Motor neuron (in vitro differentiated cells): ENCODE results near the gene ADAMTSL5. TPM values are rescaled to one million over a fixed set of nuclear protein-coding genes. Genes with fewer than 3 reads are reported as not detected.

ENCODE experiments used
- ATAC-seq, 8 experiments: fragments of 200-7000 bp; cut with Tn5 transposase; replicated peaks in 6 of 8; 2 replicates each; pipeline ENCODE4 v1.8.0; 2021; ENCODE audit warnings: mild to moderate bottlenecking in 8 of 8, moderate library complexity in 8 of 8
- H3K27ac ChIP-seq, 2 donors: fragments of 250-450 bp; sonication (Bioruptor Pico); 2 replicates each; pipeline ENCODE4 v1.9.0; 2021; ENCODE audit warnings: antibody characterized with exemption in 2 of 2, mild to moderate bottlenecking in 2 of 2, moderate library complexity in 1 of 2
- H3K4me1 ChIP-seq, 2 donors: fragments of 250-450 bp; sonication (Bioruptor Pico); replicated peaks in 1 of 2; 2 replicates each; pipeline ENCODE4 v1.6.1; 2021; ENCODE audit warnings: antibody characterized with exemption in 2 of 2, mild to moderate bottlenecking in 2 of 2, moderate library complexity in 1 of 2
- H3K4me3 ChIP-seq, 5 donors: fragments of 250-450 bp; sonication (Bioruptor Pico); 2 replicates each; pipeline ENCODE4 v1.9.0; 2021; ENCODE audit warnings: antibody characterized with exemption in 5 of 5, mild to moderate bottlenecking in 5 of 5, moderate library complexity in 4 of 5
- WGBS, 10 experiments: fragments of 450-650 bp; shearing (Covaris generic); methylation state at CpG; one replicate each; pipeline ENCODE4 v1.0.0; 2022; 5-methylcytosine and 5-hydroxymethylcytosine counted together
- in situ Hi-C, 9 experiments: fragments of 400-800 bp; cut with MboI; loops; one replicate each; pipeline ENCODE4 v1.15.0; 2021; ENCODE audit warnings: low sequenced_read_pairs in 9 of 9, low pct_unique_long_range_greater_than_20kb in 2 of 9; ENCODE audit not compliant: unreplicated experiment in 9 of 9
- total RNA-seq, 8 experiments: library from RNA; unstranded; fragments of 300-600 nt; gene quantifications; 2 replicates each; pipeline versions ENCODE4 v1.2.3 to v1.2.4, GENCODE V29; 2022

ADAMTSL5 gene
- total RNA-seq, 8 experiments from 2014 or later, result 0.09 to 8.2 (median 1.5) TPM; not detected in 1

DNA sequence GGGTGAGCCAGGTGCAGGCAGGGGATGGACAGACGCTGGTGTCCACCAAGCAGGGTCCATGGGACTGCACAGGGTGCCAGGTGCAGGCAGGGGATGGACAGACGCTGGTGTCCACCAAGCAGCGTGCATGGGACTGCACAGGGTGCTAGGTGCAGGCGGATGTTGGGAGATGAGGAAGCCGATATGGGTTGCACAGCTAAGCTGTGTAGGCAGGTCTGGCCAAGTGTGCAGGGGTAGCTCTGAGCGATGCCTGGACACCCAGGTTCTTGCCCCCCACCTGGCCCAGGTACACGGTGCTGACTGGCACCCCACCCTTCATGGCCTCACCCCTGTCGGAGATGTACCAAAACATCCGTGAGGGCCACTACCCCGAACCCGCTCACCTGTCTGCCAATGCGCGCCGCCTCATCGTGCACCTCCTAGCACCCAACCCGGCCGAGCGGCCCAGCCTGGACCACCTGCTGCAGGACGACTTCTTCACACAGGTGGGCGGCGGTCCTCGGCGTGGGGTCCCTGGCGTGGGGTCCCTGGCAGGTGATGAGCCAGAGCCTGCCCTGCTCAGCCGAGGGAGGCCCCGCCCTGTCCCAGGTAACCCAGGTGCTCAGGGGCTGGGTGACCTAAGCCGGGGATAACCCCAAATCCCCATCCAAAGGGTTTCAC lies 15.0 kb upstream of the ADAMTSL5 start:
- ATAC-seq, result no peak
- Histone ChIP-seq H3K27ac (no peak overlapping the region), H3K4me1 (no peaks in the 10 kb centered on the region), H3K4me3 (no peak overlapping the region)
- WGBS, 10 experiments, result 29 to 93% (median 87%) methylated on average over 1 to 6 of the region's 27 CpGs; no CpG with 5 or more reads in 3 of the 10 experiments
- in situ Hi-C loops, result loop anchor here in 3 of 9 experiments (25.0 kb wide), 3 partner anchors 235 to 285 kb away; partner anchors contain the start of genes ATP8B3 (in 1 of the 3) and ONECUT3 (in 1 of the 3)

DNA sequence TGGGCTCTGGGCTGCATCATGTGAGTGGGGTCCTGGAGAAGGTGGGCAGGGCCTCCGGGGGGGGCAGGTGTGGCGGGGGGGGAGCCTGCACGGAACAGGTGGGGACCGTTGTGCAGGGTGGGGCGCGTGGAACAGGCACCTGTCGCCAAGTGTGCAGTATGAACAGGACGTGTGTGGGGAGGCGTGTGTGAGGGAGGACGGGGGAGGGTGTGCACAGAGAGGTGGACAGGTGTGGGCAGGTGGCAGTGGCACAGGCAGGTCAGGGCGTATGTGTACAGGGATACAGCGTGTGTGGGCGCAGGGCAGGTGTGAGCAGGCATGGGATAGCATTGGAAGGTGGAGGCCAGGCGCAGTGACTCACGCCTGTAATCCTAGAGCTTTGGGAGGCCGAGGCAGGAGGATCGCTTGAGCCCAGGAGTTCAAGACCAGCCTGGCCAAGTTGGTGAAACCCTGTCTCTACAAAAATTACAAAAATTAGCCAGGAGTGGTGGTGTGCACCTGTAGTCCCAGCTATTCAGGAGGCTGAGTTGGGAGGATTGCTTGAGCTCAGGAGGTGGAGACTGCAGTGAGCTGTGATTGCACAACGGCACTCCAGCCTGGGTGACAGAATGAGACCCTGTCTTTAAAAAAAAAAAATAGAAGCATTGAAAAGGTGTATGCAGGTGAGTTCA lies 14.3 kb upstream of the ADAMTSL5 start:
- Histone ChIP-seq H3K4me3 (no peak overlapping the region), H3K4me1 (no peaks in the 10 kb centered on the region), H3K27ac (no peak overlapping the region)
- 63 to 100% (median 78%) methylated on average over 1 to 7 of the region's 18 CpGs; no CpG with 5 or more reads in 4 of the 10 experiments for WGBS, 10 experiments
- in situ Hi-C loops, result loop anchor here in 3 of 9 experiments (25.0 kb wide), 3 partner anchors 235 to 285 kb away; partner anchors contain the start of genes ATP8B3 (in 1 of the 3) and ONECUT3 (in 1 of the 3)
- no peak for ATAC-seq

DNA sequence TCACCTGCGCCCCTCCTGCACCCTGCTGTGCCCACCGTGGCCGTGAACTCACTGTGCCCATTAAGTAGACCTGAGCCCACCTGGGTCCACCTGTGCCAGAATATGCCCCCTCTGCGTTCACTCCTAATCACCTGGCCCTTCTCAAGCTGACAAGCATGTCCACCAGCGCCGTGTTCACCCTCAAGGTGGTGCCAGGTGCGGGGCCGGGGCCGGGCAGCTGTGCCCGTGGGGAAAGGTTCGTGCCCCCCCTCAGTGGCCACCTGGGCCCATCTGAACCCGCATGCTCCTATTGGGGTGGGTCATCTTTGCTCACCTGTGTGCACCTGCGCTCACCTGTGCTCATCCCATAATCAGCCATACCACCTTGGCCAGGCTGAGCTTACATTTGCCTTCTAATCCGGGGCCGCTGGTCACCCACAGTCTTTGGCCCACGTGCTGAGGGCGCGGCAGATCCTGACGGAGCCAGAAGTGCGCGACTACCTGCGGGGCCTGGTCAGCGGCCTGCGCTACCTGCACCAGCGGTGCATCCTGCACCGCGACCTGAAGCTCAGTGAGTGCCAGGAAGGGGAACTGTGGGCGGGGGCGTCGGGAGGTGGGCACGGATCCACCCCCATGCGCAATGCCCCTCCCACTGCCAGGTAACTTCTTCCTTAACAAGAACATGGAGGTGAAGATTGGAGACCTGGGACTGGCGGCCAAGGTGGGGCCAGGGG lies 13.4 kb upstream of the ADAMTSL5 start:
- Histone ChIP-seq H3K27ac (no peak overlapping the region), H3K4me1 (no peaks in the 10 kb centered on the region), H3K4me3 (no peak overlapping the region)
- ATAC-seq, result no peak
- in situ Hi-C loops, result loop anchor here in 3 of 9 experiments (25.0 kb wide), 3 partner anchors 236 to 286 kb away; partner anchors contain the start of genes ATP8B3 (in 1 of the 3) and ONECUT3 (in 1 of the 3)
- WGBS, 10 experiments, result 39 to 93% (median 71%) methylated on average over 1 to 3 of the region's 33 CpGs; no CpG with 5 or more reads in 6 of the 10 experiments

DNA sequence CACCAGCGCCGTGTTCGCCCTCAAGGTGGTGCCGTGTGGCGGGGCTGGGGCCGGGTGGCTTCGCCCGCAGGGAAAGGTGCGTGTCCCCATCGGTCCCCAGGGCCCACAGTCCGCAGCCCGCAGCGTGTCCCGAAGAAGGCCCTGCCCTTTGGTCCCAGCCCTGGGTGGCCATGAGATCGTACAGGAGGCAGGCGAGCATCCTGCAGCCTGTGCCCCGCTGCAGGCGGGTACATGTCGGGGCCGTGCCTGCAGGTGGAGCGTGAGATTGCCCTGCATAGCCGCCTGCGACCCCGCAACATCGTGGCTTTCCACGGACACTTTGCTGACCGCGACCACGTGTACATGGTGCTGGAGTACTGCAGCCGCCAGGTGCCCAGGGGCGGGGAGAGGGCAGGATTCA lies 12.5 kb upstream of the ADAMTSL5 start:
- Histone ChIP-seq H3K27ac (no peak overlapping the region), H3K4me1 (no peaks in the 10 kb centered on the region), H3K4me3 (no peak overlapping the region)
- WGBS, 10 experiments, result 60 to 67% methylated on average over 1 to 14 of the region's 31 CpGs; no CpG with 5 or more reads in 8 of the 10 experiments
- in situ Hi-C loops, result loop anchor here in 3 of 9 experiments (25.0 kb wide), 3 partner anchors 237 to 287 kb away; partner anchors contain the start of genes ATP8B3 (in 1 of the 3) and ONECUT3 (in 1 of the 3)
- no peak for ATAC-seq

DNA sequence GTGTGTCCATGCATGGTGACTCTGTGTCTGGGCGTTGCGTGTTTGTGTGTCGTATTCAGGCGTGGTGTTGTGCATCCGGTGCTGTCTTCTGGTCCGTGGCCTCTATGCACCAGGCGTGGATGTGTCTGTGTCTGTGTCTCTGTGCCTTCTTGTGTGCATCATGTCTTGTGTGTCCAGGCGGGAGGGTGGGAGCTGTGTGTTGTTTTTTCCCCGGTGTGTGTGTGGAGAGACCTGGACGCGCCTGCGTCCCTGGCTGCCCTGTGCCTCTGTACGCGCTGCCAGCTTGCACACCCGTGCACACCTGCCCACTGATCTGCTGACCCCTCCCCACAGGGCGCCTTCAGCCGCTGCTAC lies 12.1 kb upstream of the ADAMTSL5 start:
- peak overlapping the region in 1 of 5 donors; percentile 44 for H3K4me3 ChIP-seq
- H3K27ac ChIP-seq, result no peak overlapping the region
- no peak for ATAC-seq
- in situ Hi-C loops, result loop anchor here in 3 of 9 experiments (25.0 kb wide), 3 partner anchors 237 to 287 kb away; partner anchors contain the start of genes ATP8B3 (in 1 of the 3) and ONECUT3 (in 1 of the 3)
- WGBS, 10 experiments, result 0 to 80% (median 33%) methylated on average over 1 to 4 of the region's 17 CpGs; no CpG with 5 or more reads in 4 of the 10 experiments
- no peaks in the 10 kb centered on the region for H3K4me1 ChIP-seq

DNA sequence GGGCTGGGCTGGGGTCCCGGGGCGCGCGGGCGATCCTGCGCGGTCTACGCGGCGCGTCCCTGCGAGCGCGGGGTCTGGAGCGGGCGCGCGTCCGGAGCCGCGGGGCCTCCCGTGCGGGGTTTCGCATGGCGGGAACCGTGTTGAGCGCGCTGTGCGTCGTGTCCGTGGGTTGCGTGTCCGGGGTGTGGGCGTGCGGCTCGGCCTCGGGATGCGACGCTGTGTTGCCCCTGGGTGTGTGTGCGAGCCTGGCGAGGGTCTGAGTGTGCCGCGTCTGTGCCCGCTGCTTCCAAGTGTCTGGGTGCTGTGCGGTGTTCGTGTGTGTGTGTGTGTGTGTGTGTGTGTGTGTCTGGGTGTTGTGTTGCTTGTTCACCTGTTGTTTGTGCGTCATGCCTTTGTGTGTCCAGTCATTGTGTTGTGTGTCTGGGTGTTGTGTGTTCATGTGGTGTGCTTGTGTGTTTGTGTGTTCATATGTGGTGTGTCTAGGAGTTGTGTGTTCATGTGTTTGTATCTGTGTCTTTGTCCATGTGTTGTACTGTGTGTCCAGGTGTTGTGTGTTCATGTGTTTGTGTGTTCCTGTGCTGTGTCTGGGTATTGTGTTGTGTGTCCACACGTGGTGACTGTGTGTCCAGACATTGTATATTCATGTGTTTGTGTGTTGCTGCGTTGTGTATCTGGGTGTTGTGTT lies 11.6 kb upstream of the ADAMTSL5 start:
- Histone ChIP-seq H3K4me1 (no peaks in the 10 kb centered on the region), H3K4me3 (peak overlapping the region; percentile 31 to 44 (median 36)), H3K27ac (no peak overlapping the region)
- ATAC-seq, result peak in 5 of 8 experiments; percentile 21 to 36 (median 35)
- in situ Hi-C loops, result no loop called here
- 0 to 83% (median 43%) methylated on average over 1 to 2 of the region's 49 CpGs; no CpG with 5 or more reads in 1 of the 10 experiments for WGBS, 10 experiments

DNA sequence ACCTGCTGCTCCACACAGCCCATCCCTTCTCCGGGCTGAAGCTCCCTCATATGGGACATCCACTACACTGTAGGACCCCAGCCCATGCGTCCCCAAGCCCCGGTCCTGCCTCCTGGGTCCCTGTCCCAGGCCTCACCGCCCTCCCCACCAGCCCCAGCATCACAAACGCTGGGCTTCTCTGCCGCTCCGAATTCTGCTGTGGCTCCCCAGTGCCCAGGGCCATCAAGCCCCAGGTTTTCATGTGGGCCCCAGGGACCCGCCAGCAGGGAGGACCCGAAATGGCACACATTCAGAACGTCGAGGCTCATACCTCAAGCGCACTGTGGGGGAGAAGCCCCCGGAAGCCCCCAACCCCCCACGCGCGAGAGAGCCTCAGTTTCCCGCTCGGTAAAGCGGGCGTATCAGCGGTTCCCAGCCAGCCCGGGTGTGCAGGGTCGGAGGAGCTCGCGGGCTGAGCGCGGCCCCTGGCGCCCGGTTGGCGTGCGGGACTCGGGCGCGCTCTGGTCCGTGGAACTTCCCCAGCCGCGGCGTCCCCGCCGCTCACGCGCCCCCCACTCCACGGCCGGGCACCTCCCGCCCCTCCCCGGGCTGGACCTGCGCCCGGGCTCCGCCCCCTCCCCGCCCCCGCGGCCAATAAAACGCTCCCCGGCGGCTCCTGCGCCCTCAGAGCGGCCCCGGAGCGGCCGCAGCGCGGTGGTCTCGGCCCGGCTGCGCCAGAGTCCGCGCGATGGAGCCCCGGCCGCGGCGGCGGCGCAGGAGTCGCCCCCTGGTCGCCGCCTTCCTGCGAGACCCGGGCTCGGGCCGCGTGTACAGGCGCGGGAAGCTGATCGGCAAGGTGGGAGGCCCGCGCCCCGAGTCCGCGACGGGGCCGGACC lies 10.8 kb upstream of the ADAMTSL5 start, which contains the start of gene PLK5:
PLK5 (plus strand) TSS at position 666 of the 875 bp plus-strand sequence. CDS start 2,920 bp downstream, outside the sequence.
- Histone ChIP-seq H3K4me1 (no peaks in the 10 kb centered on the region), H3K27ac (no peak within 1 kb of the TSS), H3K4me3 (peak within 1 kb of the TSS; percentile 31 to 44 (median 36))
- WGBS, 10 experiments, result 0% methylated on average over 2 of the region's 92 CpGs; no CpG with 5 or more reads in 9 of the 10 experiments
- in situ Hi-C loops, result no loop called here
- ATAC-seq, result peak in 6 of 8 experiments; percentile 56 to 75 (median 64)

DNA sequence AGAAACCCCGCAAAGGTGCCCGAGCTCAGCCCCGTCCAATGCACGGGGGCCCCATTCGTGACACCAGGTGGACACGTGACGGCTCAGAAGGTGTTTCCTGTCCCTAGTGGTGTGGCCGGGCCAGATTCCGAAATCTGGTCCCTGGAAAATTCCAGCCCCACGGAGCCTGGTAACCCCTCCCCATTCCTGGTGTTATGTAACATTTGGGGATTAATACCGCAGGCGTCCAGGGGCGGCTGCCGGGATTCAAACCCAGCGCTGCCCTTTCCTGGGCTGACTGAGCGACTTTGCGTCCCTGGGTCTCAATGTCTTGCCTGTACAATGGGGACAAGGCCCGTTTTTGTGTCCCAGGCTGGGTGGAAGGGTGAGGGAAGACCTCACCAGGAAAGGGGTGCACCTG lies 10.0 kb upstream of the ADAMTSL5 start:
- in situ Hi-C loops, result no loop called here
- WGBS, 10 experiments, result 10 to 70% (median 46%) methylated on average over 1 to 6 of the region's 18 CpGs; no CpG with 5 or more reads in 4 of the 10 experiments
- no peak overlapping the region for H3K4me3 ChIP-seq
- H3K27ac ChIP-seq, result no peak overlapping the region
- no peaks in the 10 kb centered on the region for H3K4me1 ChIP-seq
- ATAC-seq, result no peak

DNA sequence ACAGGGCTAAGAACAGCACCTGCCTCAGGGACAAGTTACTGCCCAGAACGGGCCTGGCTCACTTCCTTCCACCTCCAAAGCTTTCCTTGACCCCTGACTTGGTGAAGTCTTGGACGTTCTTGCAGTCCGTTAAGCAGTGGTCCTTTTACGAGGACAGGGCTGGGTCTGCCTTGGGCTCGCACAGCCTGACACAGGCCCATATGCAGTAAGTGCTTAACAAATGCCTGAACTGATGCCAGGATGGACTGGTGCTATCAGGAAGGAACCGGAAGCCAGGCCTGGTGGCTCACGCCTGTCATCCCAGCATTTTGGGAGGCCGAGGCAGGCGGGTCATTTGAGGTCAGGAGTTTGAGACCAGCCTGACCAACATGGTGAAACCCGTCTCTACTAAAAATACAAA lies 9.2 kb upstream of the ADAMTSL5 start:
- in situ Hi-C loops, result no loop called here
- Histone ChIP-seq H3K4me3 (no peak overlapping the region), H3K4me1 (no peaks in the 10 kb centered on the region), H3K27ac (no peak overlapping the region)
- peak in 2 of 8 experiments; percentile 26 to 34 for ATAC-seq
- WGBS, 10 experiments, result 20 to 76% (median 58%) methylated on average over 2 to 7 of the region's 10 CpGs; no CpG with 5 or more reads in 4 of the 10 experiments

DNA sequence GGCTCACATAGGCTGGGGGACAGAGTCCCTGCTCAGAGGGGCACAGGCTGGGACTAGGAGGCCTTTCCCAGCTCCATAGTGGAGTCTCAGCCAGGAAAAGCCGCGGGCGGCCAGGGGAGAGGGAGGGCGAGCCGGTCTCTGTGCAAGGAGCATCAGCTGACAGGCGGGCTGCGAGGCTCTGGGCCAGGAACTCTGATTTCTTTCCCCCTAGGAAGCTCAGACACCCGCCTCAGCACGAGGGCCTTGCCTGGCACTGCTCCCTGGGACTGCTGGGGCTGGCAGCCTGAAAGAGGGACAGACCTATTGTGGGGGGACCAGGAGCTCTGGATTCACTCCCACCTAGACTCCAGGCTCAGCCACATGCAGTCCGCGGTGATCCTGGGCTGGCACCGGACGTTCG lies 8.8 kb upstream of the ADAMTSL5 start:
- in situ Hi-C loops, result no loop called here
- no peak overlapping the region for H3K27ac ChIP-seq
- 83 to 100% methylated on average over 2 to 5 of the region's 14 CpGs; no CpG with 5 or more reads in 8 of the 10 experiments for WGBS, 10 experiments
- ATAC-seq, result peak in 5 of 8 experiments; percentile 15 to 55 (median 19)
- no peak overlapping the region for H3K4me3 ChIP-seq
- no peaks in the 10 kb centered on the region for H3K4me1 ChIP-seq

DNA sequence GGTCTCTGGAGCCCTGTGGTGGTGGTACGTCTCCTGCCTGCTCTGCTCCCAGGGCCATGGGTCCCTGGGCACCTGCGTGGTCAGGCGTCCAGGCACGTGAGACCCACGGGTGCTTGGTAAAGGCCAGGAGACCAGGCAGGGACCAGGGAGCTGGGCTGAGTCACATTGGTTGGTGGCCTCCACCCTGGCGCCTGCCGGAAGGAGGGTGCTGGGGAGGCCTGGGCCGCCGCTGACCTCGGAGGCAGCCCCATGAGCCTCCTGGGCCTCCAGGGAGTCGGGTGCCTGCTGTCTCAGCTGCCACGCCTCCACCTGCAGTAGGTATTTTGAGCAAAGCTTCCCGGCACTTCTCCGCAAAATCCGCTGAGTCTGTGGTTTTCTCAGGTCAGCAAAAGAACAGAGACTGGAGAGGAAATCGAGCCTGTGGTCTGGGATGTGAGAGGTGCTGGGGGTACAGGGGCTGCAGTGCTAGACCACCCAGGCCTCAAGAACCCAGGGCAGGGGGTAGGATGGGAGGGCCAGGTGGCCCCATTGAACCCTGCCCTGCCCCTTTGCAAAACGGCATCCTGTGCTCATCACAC lies 7.5 kb upstream of the ADAMTSL5 start:
- ATAC-seq, result no peak
- H3K4me3 ChIP-seq, result no peak overlapping the region
- no peaks in the 10 kb centered on the region for H3K4me1 ChIP-seq
- no peak overlapping the region for H3K27ac ChIP-seq
- 20 to 70% (median 52%) methylated on average over 1 to 5 of the region's 17 CpGs; no CpG with 5 or more reads in 6 of the 10 experiments for WGBS, 10 experiments
- in situ Hi-C loops, result no loop called here
